ENCODE measurements around the gene KCNH3.

GRCh38 chr12:49537231-49537751 lies 1.5 kb upstream of the KCNH3 start:
- TF ChIP-seq, protein P1, sequence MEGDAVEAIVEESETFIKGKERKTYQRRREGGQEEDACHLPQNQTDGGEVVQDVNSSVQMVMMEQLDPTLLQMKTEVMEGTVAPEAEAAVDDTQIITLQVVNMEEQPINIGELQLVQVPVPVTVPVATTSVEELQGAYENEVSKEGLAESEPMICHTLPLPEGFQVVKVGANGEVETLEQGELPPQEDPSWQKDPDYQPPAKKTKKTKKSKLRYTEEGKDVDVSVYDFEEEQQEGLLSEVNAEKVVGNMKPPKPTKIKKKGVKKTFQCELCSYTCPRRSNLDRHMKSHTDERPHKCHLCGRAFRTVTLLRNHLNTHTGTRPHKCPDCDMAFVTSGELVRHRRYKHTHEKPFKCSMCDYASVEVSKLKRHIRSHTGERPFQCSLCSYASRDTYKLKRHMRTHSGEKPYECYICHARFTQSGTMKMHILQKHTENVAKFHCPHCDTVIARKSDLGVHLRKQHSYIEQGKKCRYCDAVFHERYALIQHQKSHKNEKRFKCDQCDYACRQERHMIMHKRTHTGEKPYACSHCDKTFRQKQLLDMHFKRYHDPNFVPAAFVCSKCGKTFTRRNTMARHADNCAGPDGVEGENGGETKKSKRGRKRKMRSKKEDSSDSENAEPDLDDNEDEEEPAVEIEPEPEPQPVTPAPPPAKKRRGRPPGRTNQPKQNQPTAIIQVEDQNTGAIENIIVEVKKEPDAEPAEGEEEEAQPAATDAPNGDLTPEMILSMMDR (IDR thresholded peaks at IDR 0.05), result no peak
- no peak for TF ChIP-seq POLR2A (IDR thresholded peaks at IDR 0.05)

Data from Peyer's patch (tissue), 4 donors.